CD14-positive monocyte (primary cell): ENCODE results near the gene ACKR2. TPM values are rescaled to one million over a fixed set of nuclear protein-coding genes. Genes with fewer than 3 reads are reported as not detected.

ENCODE experiments used
- DNase-seq, 3 donors: peaks; one replicate each; pipeline ENCODE4 v3.0.0-alpha.2; 2011 to 2022
- H2AFZ ChIP-seq: 2 replicates; pipeline ENCODE4 v1.6.0; 2012; ENCODE audit warnings: mild to moderate bottlenecking, low read depth, low read length, inconsistent platforms; ENCODE audit not compliant: insufficient read depth, poor library complexity, severe bottlenecking
- H3K27ac ChIP-seq, 2 donors: 1 replicate in 1 of 2; 2 replicates in 1 of 2; pipeline ENCODE4 v1.5.1; 2012 to 2013; ENCODE audit warnings: low read length in 2 of 2, control low read depth in 1 of 2, inconsistent platforms in 1 of 2, low read depth in 1 of 2, mild to moderate bottlenecking in 1 of 2
- H3K27me3 ChIP-seq, 2 donors: one replicate each; pipeline versions ENCODE4 v1.6.0 to v1.6.1; 2011 to 2013; ENCODE audit warnings: low read length in 2 of 2; ENCODE audit not compliant: control insufficient read depth in 2 of 2, insufficient read depth in 2 of 2
- H3K36me3 ChIP-seq, 2 donors: replicated peaks in 1 of 2; 1 replicate in 1 of 2; 2 replicates in 1 of 2; pipeline versions ENCODE4 v1.5.1 to v1.6.1; 2012 to 2013; ENCODE audit warnings: low read length in 2 of 2, control low read depth in 1 of 2, inconsistent platforms in 1 of 2, mild to moderate bottlenecking in 1 of 2; ENCODE audit not compliant: insufficient read depth in 2 of 2, control insufficient read depth in 1 of 2
- H3K4me1 ChIP-seq, 2 donors: 1 replicate in 1 of 2; 2 replicates in 1 of 2; pipeline versions ENCODE4 v1.5.1 to v1.6.1; 2012 to 2013; ENCODE audit warnings: low read length in 2 of 2, control low read depth in 1 of 2, inconsistent platforms in 1 of 2, mild to moderate bottlenecking in 1 of 2, moderate library complexity in 1 of 2; ENCODE audit not compliant: insufficient read depth in 2 of 2, control insufficient read depth in 1 of 2
- H3K4me2 ChIP-seq: replicated peaks from 2 replicates; pipeline ENCODE3; 2012; ENCODE audit warnings: low read length, moderate library complexity, mild to moderate bottlenecking; ENCODE audit not compliant: poor library complexity, severe bottlenecking; ENCODE audit errors: extremely low read depth
- H3K4me3 ChIP-seq, 3 experiments: fragments of 200-600 bp in 1 of 3; sonication (generic) in 1 of 3; replicated peaks in 1 of 3; 1 replicate in 2 of 3; 2 replicates in 1 of 3; pipeline ENCODE4 v1.5.1; 2011 to 2013; ENCODE audit warnings: low read length in 3 of 3, mild to moderate bottlenecking in 3 of 3, control low read depth in 2 of 3, low read depth in 2 of 3, inconsistent platforms in 1 of 3, moderate library complexity in 1 of 3
- H3K79me2 ChIP-seq: 2 replicates; pipeline ENCODE4 v1.6.0; 2012; ENCODE audit warnings: mild to moderate bottlenecking, control low read depth, inconsistent platforms, low read length, moderate library complexity; ENCODE audit not compliant: insufficient read depth
- H3K9ac ChIP-seq: 2 replicates; pipeline ENCODE4 v1.6.0; 2017; ENCODE audit warnings: low read length, mild to moderate bottlenecking; ENCODE audit not compliant: insufficient read depth, poor library complexity, severe bottlenecking
- H3K9me3 ChIP-seq, 2 donors: replicated peaks in 1 of 2; 1 replicate in 1 of 2; 2 replicates in 1 of 2; pipeline versions ENCODE4 v1.5.1 to v1.6.1; 2012 to 2013; ENCODE audit warnings: low read length in 2 of 2, control low read depth in 1 of 2; ENCODE audit not compliant: control insufficient read depth in 1 of 2, insufficient read depth in 1 of 2
- H4K20me1 ChIP-seq: 2 replicates; pipeline ENCODE4 v1.6.0; 2012; ENCODE audit warnings: mild to moderate bottlenecking, low read length, control low read depth, moderate library complexity; ENCODE audit not compliant: insufficient read depth
- H3K27ac Mint-ChIP-seq, 7 donors: one replicate each; pipeline ENCODE4 v1.8.0; 2020; ENCODE audit warnings: mild to moderate bottlenecking in 7 of 7, mixed read lengths in 7 of 7, moderate library complexity in 6 of 7, inconsistent platforms in 2 of 7
- H3K27me3 Mint-ChIP-seq, 3 donors: one replicate each; pipeline ENCODE4 v1.8.0; 2021 to 2022; ENCODE audit warnings: low read depth in 3 of 3, mild to moderate bottlenecking in 3 of 3, mixed read lengths in 3 of 3, moderate library complexity in 3 of 3, inconsistent platforms in 1 of 3
- H3K36me3 Mint-ChIP-seq, 2 donors: one replicate each; pipeline ENCODE4 v1.8.0; 2020; ENCODE audit warnings: mixed read lengths in 2 of 2, inconsistent platforms in 1 of 2, mild to moderate bottlenecking in 1 of 2
- H3K4me1 Mint-ChIP-seq: one replicate; pipeline ENCODE4 v1.8.0; 2020; ENCODE audit warnings: mild to moderate bottlenecking, mixed read lengths
- H3K4me3 Mint-ChIP-seq, 2 donors: one replicate each; pipeline ENCODE4 v1.8.0; 2020; ENCODE audit warnings: mild to moderate bottlenecking in 2 of 2, mixed read lengths in 2 of 2, moderate library complexity in 1 of 2
- H3K9me3 Mint-ChIP-seq, 7 donors: one replicate each; pipeline ENCODE4 v1.8.0; 2020 to 2022; ENCODE audit warnings: mixed read lengths in 7 of 7, mild to moderate bottlenecking in 6 of 7, moderate library complexity in 6 of 7, inconsistent platforms in 2 of 7
- WGBS: methylation state at CpG from one replicate; pipeline ENCODE4 v1.1.5; 2013; ENCODE audit warnings: missing lambda C conversion rate; ENCODE audit not compliant: insufficient coverage; 5-methylcytosine and 5-hydroxymethylcytosine counted together
- intact Hi-C, 2 donors: fragments of 100-400 bp; cut with micrococcal nuclease; formaldehyde crosslinking; loops; one replicate each; pipeline versions ENCODE4 v1.15.0 to v1.15.1; 2023
- polyA plus RNA-seq, 3 donors: library from polyadenylated mRNA; depleted of rRNA in 1 of 3; unstranded in 2 of 3; stranded (reverse) in 1 of 3; fragments of 300-500 nt in 2 of 3; fragments of >200 nt in 1 of 3; fragmentation: Illumina TruSeq in 2 of 3; gene quantifications; 1 replicate in 2 of 3; 2 replicates in 1 of 3; pipeline ENCODE4 v1.2.3, GENCODE V29; 2012 to 2021
- TF ChIP-seq, protein P1 (sequence below): fragments of 200-600 bp; IDR thresholded peaks from one replicate; pipeline ENCODE4 v1.8.0; 2022; ENCODE audit warnings: antibody characterized with exemption, mild to moderate bottlenecking

Gene ACKR2
- polyA plus RNA-seq, 3 donors, result 0.49 TPM; not detected in 2

DNA sequence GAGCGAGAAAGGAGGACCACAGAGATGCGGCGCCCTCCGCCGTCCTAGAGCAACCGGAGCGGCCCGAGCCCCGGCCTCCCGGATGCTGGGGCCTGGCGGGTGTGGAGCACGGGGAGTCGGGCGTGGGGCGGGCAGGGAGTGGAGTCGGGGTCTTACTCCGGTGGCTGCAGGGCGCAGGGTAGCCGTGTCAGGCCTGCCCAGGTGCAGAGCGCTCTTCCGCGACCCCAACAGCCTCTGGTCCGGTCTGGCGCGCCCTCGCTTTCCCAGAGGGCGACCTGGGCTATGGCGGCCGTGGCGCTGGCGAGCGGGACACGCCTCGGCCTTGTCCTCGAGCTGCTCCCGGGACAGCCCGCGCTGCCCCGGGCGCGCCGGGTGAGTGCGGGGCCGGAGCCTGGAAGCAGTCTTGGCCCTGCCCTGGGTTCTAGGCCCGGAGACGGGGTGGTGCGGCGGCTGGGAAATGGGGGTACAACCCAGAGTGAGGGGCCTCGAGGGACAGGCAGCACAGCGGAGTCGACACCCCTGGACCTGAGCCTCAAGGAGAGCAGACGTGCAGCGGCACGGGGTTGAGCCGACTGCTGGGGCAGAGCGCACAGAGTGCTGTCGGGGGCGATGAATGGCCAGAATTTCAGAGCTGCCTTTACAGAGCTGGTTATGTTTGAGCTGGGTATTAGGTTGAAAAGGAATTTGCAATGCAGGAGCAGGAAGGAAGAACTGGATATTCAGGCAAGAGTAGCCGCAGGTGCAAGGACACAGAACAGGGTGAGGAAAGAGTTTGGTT, 97.0 kb downstream of the ACKR2 start, which contains the start of gene ZNF662:
ZNF662 (plus strand) TSS at position 73 of the 778 bp plus-strand sequence. CDS start 1,973 bp downstream, outside the sequence.
- Histone ChIP-seq H2AFZ (peak within 1 kb of the TSS; percentile 84), H3K4me2 (peak within 1 kb of the TSS; percentile 78), H3K27ac (no peak within 1 kb of the TSS), H3K9me3 (peaks cover 0 to 13% of the 10 kb centered on the region in 2 donors), H3K4me1 (peaks cover 12% of the 10 kb centered on the region in 2 donors), H3K9ac (peak within 1 kb of the TSS; percentile 56), H3K4me3 (peak within 1 kb of the TSS; percentile 15 to 71 (median 44)), H4K20me1 (no peaks in the 10 kb centered on the region), H3K36me3 (no peaks in the 10 kb centered on the region), H3K79me2 (no peaks in the 10 kb centered on the region), H3K27me3 (peaks cover 14 to 26% of the 10 kb centered on the region in 2 donors)
- peaks cover 32 to 34% (median 32%) of the 10 kb centered on the region in 3 donors for H3K27me3 Mint-ChIP-seq
- under 1% methylated on average over 59 of the region's 59 CpGs for WGBS
- TF ChIP-seq, protein P1, sequence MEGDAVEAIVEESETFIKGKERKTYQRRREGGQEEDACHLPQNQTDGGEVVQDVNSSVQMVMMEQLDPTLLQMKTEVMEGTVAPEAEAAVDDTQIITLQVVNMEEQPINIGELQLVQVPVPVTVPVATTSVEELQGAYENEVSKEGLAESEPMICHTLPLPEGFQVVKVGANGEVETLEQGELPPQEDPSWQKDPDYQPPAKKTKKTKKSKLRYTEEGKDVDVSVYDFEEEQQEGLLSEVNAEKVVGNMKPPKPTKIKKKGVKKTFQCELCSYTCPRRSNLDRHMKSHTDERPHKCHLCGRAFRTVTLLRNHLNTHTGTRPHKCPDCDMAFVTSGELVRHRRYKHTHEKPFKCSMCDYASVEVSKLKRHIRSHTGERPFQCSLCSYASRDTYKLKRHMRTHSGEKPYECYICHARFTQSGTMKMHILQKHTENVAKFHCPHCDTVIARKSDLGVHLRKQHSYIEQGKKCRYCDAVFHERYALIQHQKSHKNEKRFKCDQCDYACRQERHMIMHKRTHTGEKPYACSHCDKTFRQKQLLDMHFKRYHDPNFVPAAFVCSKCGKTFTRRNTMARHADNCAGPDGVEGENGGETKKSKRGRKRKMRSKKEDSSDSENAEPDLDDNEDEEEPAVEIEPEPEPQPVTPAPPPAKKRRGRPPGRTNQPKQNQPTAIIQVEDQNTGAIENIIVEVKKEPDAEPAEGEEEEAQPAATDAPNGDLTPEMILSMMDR, result no peak
- peaks cover 9 to 11% of the 10 kb centered on the region in 2 donors for H3K36me3 Mint-ChIP-seq
- H3K27ac Mint-ChIP-seq, result peak within 1 kb of the TSS in 2 of 7 donors; percentile 3 to 60
- H3K4me1 Mint-ChIP-seq, result peaks cover 16% of the 10 kb centered on the region
- intact Hi-C loops, result no loop called here
- H3K9me3 Mint-ChIP-seq, result peaks cover 14 to 36% (median 21%) of the 10 kb centered on the region in 7 donors
- H3K4me3 Mint-ChIP-seq, result peak within 1 kb of the TSS; percentile 72 to 85
- DNase-seq, result no peak

DNA sequence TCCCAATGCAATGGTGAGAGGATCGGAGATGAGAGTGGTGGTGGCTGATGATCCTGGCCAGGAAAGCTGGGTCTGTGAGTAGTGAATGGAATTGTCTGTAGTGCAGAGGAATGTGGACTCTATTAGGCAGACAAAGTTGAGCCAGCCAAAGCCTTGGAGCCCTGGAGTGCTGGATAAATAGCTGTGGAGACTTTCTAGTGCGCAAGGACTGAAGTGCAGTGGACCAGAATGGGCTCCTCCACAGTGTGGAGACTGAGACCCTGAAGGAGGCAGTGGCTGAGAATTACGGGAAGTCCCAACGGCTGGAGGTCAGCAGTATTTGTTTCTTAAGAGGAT, 97.6 kb downstream of the ACKR2 start:
- Mint-ChIP-seq H3K4me1 (peaks cover 16% of the 10 kb centered on the region), H3K4me3 (peak overlapping the region; percentile 72 to 85), H3K9me3 (peaks cover 15 to 36% (median 23%) of the 10 kb centered on the region in 7 donors), H3K36me3 (peaks cover 11 to 12% of the 10 kb centered on the region in 2 donors), H3K27ac (no peak overlapping the region), H3K27me3 (peaks cover 32 to 34% (median 32%) of the 10 kb centered on the region in 3 donors)
- no peak overlapping the region for H3K27ac ChIP-seq
- TF ChIP-seq, protein P1, result no peak
- H3K27me3 ChIP-seq, result peaks cover 14 to 26% of the 10 kb centered on the region in 2 donors
- H3K4me3 ChIP-seq, result peak overlapping the region in 1 of 3 experiments; percentile 71
- H3K36me3 ChIP-seq, result no peaks in the 10 kb centered on the region
- H3K4me1 ChIP-seq, result peaks cover 12% of the 10 kb centered on the region in 2 donors
- DNase-seq, result no peak
- peaks cover 0 to 13% of the 10 kb centered on the region in 2 donors for H3K9me3 ChIP-seq
- no peaks in the 10 kb centered on the region for H3K79me2 ChIP-seq
- intact Hi-C loops, result no loop called here
- 69% methylated on average over 4 of the region's 4 CpGs for WGBS
- no peaks in the 10 kb centered on the region for H4K20me1 ChIP-seq
- H3K9ac ChIP-seq, result peak overlapping the region; percentile 56
- no peak overlapping the region for H2AFZ ChIP-seq
- H3K4me2 ChIP-seq, result peak overlapping the region; percentile 78
